ENCODE measurements around the gene VAC14.

GRCh38 chr16:70723740-70724145 is 77.2 kb downstream of the VAC14 start:
- TF ChIP-seq CTCF (conservative IDR thresholded peaks at IDR 0.05 in 1 of 2, IDR thresholded peaks at IDR 0.05 in 1 of 2; ENCODE audit: extremely low read depth in 1 of 2, insufficient read depth in 1 of 2, low read depth in 1 of 2, low read length in 2 of 2) (no peak), EZH2 (IDR thresholded peaks at IDR 0.05; ENCODE audit: borderline replicate concordance, low read length) (no peak)
